HG02938 (cell line): Measurements from ENCODE around the gene SYNE4.

ENCODE experiments used
- ATAC-seq: cut with Tn5 transposase; IDR thresholded peaks from one replicate; pipeline ENCODE4 v1.9.1; 2021; ENCODE audit warnings: mild to moderate bottlenecking, moderate library complexity; ENCODE audit not compliant: unreplicated experiment

SYNE4 gene

GRCh38 chr19:36026091-36026876, 17.7 kb upstream of the SYNE4 start:
- ATAC-seq: no peak

DNA sequence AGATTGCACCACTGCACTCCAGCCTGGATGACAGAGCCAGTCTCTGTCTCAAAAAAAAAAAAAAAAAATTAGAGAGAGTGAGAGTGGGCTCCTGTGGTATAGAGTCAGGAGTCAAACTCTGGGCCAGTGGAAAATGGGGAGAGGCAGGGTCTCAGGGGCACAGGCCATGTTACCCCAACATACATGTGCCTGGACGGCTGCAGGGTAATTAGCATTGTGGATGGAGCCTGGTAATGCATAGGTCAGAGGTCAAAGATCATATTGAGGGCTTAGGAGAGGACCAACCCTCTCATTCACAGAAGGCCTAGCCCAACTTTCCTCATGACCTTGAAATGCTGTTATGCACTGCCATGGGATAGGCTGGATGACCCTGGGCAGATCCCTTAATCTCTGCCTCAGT, 16.9 kb upstream of the SYNE4 start:
- ATAC-seq: no peak

GRCh38 chr19:36023432-36023831, 14.8 kb upstream of the SYNE4 start:
- no peak for ATAC-seq

GRCh38 chr19:36019061-36019670, 10.6 kb upstream of the SYNE4 start:
- ATAC-seq: no peak

DNA sequence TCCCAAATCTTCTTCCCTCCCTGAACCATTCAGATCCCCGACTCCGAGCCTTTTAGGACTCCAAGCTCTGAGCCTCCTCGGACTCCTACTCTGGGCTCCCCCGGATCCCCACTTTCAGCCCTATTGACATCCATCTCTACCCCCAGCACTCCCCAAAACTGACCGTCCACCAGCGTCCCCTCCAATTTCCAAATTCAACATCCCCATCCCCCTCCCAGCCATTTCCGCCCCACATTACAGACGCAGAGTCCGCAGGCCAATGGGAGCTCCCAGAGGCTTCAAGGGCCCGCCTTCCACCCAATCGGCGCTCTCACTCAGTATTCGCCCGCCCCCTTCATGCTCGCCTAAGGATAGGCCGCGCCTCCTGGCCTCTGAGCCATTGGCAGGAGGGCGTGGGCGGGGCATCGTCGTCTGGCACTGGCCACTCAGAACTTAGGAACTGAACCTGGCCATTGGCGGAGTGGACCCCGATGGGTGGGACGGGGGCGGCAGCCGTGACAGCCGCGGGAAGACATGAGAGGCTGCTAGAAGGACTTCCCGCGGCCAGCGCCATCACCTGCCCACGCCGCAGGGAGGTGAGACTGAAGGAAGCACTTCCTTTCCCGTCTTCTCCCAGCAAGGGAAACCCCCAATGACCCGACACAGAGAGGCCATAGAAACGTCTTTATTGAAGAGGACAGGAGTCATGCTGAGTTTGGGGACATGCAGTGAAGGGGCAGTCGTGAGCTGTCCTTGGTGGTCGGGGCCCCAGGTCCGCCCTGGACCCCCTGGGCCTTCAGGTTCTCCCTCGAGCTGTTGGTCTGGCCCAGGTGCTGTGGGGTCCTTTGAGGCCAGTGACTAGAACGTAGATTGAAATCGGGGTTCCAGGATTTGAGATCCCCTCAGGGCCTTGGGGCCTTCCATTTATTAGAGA, 5.7 kb upstream of the SYNE4 start, which contains the start of gene ALKBH6:
ALKBH6 (minus strand) TSS at position 202 of the 913 bp plus-strand sequence. CDS start 816 bp downstream, outside the sequence.
- peak; percentile 97 for ATAC-seq

- no peak for ATAC-seq
Observed at GRCh38 chr19:36013280-36014011, 4.8 kb upstream of the SYNE4 start.

DNA sequence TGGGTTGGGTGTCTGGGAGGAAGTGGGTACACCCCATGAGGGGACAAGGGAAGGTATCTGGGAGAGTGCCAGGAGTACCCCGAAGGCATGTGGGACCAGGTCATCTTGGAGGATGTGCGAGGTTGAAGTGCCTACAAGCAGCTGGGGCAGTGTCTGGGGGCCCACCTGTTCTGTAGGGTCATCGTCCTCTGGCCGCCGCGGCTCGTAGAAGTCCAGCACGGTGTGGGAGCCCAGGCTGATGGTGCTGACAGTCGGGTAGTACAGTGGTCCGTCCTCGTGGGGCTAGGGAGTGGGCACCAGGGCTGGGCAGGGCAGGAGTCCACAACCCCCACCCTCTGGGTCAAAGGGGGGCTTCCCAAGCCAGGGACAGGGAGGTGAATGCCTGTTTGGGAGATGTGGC, 1.8 kb upstream of the SYNE4 start:
- no peak for ATAC-seq

DNA sequence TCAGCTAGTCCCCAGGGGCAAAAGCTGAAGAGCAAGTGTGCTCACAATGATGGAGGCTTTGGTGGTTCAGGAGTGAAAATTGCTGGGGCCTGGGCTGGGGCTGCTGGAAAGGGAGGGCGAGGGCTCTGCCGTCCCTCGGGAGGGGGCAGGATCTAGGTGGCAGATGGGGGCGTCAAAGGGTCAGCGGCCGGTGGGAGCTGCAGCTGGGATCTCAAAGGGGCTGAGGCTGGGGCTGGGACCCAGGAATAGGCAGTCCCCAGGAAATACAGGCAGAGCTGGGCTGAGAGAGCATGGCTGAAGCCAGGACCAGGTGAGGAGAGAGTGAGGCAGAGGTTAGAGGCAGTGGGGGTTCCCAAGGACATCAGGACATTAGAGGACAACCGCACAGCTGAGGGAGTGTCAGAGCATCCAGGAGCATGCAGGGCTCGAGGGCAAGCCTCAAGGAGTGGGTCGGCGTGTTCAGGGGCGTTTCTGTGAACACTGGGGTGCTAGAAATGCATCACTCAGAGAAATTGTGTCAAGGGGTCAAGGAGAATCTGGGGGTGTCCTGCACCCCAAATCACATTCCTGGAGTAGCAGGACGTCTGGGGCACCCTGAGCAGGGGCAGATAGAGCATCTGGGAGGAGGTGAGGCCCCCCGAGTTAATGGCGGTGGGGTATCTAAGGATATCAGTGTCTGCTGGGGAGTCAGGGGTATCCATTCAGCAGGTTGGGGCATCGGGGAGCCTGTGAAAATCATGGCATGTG, 1.2 kb upstream of the SYNE4 start:
- no peak for ATAC-seq

DNA sequence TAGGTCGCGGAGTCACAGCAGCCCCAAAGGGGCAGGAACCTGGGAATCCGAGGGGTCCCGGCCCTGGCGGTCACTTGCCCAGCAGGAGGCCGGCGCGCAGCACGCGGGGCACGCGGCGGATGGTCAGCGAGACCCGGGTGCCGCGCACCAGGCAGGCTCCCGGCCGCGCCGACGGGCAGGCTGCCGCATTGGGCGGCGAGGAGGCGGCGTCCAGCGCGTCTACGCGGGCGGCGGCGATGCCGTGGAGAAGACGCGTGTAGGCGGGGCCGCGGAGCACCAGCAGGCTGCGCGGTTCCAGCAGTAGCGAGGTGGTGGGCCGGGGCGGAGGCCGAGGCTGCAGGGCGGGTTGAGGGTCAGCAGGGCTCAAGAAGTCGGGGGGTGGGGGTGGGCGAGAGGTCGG, 607 bp upstream of the SYNE4 start:
- no peak for ATAC-seq

GRCh38 chr19:36006955-36007354, 1.7 kb downstream of the SYNE4 start:
- no peak for ATAC-seq

GRCh38 chr19:36003284-36003683, 5.3 kb downstream of the SYNE4 start:
- no peak for ATAC-seq

GRCh38 chr19:36001605-36002004, 7.0 kb downstream of the SYNE4 start:
- ATAC-seq: no peak

DNA sequence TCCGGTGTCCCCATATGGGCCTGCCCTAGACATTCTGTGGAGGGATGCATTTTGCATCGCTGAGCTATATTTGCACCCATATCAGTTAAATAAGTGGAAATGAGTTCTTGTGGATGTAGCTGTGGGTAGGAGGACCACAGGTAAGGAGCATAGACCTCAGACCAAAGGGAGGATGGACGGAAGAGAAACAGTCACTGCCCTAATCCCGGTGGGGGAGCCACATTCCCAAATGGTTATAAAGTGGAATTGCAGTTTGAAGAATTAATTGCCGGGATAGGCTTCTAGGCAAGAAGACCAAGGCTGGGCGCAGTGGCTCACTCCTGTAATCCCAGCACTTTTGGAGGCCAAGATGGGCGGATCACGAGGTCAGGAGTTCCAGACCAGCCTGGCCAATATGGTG, 11.8 kb downstream of the SYNE4 start:
- ATAC-seq: no peak

- peak; percentile 82 for ATAC-seq
Observed at GRCh38 chr19:35995048-35995993, 13.3 kb downstream of the SYNE4 start, which contains the start of gene SDHAF1. TSS of gene SDHAF1 (plus strand) at chr19:35995188. CDS start at chr19:35995275, 87 bp downstream.

- no peak for ATAC-seq
Observed at GRCh38 chr19:35993923-35994598, 14.6 kb downstream of the SYNE4 start.

DNA sequence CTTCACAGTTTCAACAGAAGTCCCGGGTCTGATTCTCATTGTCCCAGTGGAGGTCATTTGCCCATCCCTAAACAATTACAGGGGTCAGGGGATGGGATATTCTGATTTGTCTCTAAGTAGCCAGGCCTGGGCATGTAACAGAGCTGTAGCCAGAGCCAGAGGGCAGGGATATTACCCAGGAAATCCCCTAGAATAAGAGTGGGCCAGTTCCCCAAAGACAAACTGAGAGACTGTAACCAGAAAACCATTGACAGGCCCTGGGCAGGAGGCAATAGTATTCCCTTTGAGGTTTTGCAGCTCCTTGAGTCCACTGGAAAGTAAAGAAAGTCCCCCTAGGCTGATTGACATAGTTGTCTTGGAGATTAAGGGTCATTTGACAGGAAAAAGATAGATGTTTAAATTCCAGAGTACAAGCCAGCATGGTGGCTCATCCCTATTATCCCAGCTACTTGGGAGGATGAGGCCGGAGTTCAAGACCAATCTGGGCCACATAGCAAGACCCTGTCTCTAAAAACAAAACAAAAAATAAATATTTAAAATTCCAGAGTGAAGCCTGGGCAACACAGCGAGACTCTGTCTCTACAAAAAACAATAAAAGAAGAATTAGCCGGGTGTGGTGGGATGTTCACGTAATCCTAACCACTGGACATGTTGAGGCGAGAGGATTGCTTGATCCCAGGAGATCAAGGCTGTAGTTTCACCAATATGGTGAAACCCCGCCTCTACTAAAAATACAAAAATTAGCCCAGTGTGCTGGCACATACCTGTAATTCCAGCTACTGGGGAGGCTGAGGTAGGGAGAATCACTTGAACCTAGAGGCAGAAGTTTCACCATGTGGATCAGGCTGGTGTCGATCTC, 15.5 kb downstream of the SYNE4 start:
- ATAC-seq: no peak

- no peak for ATAC-seq
Observed at GRCh38 chr19:35991731-35992450, 16.7 kb downstream of the SYNE4 start.
